ENCODE data around the gene ANKRD11.

The ANKRD11 gene

DNA sequence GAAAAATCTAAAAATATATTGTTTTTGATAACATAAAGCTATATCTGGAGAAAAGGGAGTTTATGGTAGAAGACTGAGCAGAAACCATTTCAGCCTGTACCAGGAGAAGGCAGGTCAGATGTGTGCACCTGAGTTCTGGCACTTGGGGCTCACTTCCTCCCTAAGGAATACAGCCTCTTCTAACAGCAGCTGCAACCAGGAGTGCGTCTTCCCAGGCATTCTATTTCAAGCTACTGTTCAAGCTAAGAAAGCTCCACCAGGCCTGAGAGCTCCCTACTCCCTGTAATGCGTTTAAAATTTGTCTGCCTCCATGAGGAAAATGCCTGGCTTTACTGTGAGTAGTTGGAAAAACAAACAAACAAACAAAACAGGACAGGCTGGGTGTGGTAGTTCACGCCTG is 176.8 kb downstream of the ANKRD11 start:
- Histone ChIP-seq H4K20me1 (ENCODE audit: low read depth, low read length) (no peaks in the 10 kb centered on the region; the same call in 1 of the 2 replicates), H3K9ac (ENCODE audit: low read length) (no peak overlapping the region), H3K4me3 (ENCODE audit: insufficient read depth, low read length, poor library complexity, severe bottlenecking) (no peak overlapping the region), H3K9me3 (ENCODE audit: insufficient read depth, low read length) (no peaks in the 10 kb centered on the region), H3K27me3 (ENCODE audit: low read length) (no peaks in the 10 kb centered on the region), H3K9me2 (replicated peaks; ENCODE audit: insufficient read depth, low read length) (no peaks in the 10 kb centered on the region), H3F3A (ENCODE audit: insufficient read depth) (0 out of 2 replicates have a peak, but pooled peaks cover 6% of the 10 kb centered on the region), H2AFZ (ENCODE audit: low read depth, low read length, severe bottlenecking) (no peak overlapping the region), H3K4me2 (ENCODE audit: low read depth, low read length, poor library complexity, severe bottlenecking) (no peak overlapping the region), H3K36me3 (ENCODE audit: low read length) (no peaks in the 10 kb centered on the region), H3K79me2 (ENCODE audit: insufficient read depth, low read length) (peaks cover 89% of the 10 kb centered on the region), H3K27ac (ENCODE audit: low read depth, low read length) (no peak overlapping the region)
- TF ChIP-seq, protein P1, sequence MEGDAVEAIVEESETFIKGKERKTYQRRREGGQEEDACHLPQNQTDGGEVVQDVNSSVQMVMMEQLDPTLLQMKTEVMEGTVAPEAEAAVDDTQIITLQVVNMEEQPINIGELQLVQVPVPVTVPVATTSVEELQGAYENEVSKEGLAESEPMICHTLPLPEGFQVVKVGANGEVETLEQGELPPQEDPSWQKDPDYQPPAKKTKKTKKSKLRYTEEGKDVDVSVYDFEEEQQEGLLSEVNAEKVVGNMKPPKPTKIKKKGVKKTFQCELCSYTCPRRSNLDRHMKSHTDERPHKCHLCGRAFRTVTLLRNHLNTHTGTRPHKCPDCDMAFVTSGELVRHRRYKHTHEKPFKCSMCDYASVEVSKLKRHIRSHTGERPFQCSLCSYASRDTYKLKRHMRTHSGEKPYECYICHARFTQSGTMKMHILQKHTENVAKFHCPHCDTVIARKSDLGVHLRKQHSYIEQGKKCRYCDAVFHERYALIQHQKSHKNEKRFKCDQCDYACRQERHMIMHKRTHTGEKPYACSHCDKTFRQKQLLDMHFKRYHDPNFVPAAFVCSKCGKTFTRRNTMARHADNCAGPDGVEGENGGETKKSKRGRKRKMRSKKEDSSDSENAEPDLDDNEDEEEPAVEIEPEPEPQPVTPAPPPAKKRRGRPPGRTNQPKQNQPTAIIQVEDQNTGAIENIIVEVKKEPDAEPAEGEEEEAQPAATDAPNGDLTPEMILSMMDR (IDR thresholded peaks at IDR 0.05; ENCODE audit: insufficient read depth, low read length, poor library complexity, severe bottlenecking) = no peak
- no peak for TF ChIP-seq EZH2phosphoT487 (conservative IDR thresholded peaks at IDR 0.05; ENCODE audit: low read length)

DNA sequence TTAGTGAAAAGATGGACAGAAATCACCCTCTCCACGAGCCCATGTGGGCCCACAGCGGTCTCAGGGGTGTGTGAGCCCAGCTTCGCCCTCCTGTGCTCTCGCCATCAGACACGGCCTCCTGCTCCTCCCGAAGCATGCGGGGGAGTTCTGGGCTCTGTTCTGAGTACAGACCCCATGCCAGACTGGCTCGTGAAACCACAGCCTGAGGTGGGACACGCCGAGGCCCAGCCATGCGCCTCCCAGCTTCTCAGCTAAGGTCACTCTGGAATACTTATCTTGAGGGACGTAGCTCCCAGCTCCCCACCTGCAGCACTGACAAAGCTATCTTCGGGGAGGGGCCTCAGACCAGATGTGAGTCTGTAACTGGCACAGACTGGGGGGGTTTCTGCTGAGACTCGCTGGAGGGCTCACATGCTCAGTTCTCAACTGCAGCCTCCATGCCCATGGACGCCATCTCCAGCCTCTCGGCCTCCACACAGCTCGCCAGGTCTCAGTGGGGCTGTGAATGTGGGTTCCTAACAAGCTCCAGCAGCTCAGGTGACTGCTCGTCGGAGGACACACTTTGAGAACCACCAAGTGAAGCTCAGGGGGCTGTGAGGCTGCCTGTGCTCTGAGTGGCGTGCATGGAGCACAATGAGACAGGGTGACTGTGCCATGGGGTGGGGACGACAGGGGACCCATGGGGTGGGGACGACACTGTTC is 177.6 kb downstream of the ANKRD11 start:
- Histone ChIP-seq H3K27ac (ENCODE audit: low read depth, low read length) (no peak overlapping the region), H2AFZ (ENCODE audit: low read depth, low read length, severe bottlenecking) (no peak overlapping the region), H3K27me3 (ENCODE audit: low read length) (no peaks in the 10 kb centered on the region), H4K20me1 (ENCODE audit: low read depth, low read length) (no peaks in the 10 kb centered on the region; the same call in 1 of the 2 replicates), H3K79me2 (ENCODE audit: insufficient read depth, low read length) (peaks cover 89% of the 10 kb centered on the region), H3F3A (ENCODE audit: insufficient read depth) (0 out of 2 replicates have a peak, but pooled peaks cover 6% of the 10 kb centered on the region), H3K36me3 (ENCODE audit: low read length) (no peaks in the 10 kb centered on the region), H3K9me2 (replicated peaks; ENCODE audit: insufficient read depth, low read length) (no peaks in the 10 kb centered on the region), H3K4me2 (ENCODE audit: low read depth, low read length, poor library complexity, severe bottlenecking) (no peak overlapping the region), H3K9ac (ENCODE audit: low read length) (no peak overlapping the region), H3K9me3 (ENCODE audit: insufficient read depth, low read length) (no peaks in the 10 kb centered on the region), H3K4me3 (ENCODE audit: insufficient read depth, low read length, poor library complexity, severe bottlenecking) (no peak overlapping the region)
- no peak for TF ChIP-seq EZH2phosphoT487 (conservative IDR thresholded peaks at IDR 0.05; ENCODE audit: low read length)
- TF ChIP-seq, protein P1 (IDR thresholded peaks at IDR 0.05; ENCODE audit: insufficient read depth, low read length, poor library complexity, severe bottlenecking) = no peak

DNA sequence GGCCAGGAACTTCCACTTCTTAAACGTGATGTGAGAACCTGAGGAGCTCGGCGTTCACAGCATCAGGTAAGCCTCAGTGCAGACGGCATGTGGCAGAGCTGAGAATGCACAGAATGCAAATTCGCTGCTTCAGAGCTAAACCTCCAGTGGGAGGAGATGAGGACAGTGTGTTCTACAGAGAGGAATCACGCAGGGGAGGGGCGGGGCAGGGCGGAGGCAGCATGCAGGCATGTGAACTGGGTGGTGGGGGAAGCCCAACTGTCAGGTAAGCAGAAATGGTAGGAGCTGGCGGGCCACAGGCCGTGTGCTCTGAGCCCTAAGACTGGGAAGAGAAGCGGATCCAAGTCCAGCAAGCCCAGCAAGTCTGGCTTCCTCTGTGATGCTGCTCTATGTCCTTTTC is 178.2 kb downstream of the ANKRD11 start:
- H3K9ac ChIP-seq (ENCODE audit: low read length) = no peak overlapping the region
- H3K4me2 ChIP-seq (ENCODE audit: low read depth, low read length, poor library complexity, severe bottlenecking) = no peak overlapping the region
- H3K36me3 ChIP-seq (ENCODE audit: low read length) = no peaks in the 10 kb centered on the region
- TF ChIP-seq EZH2phosphoT487 (conservative IDR thresholded peaks at IDR 0.05; ENCODE audit: low read length) = no peak
- TF ChIP-seq, protein P1 (IDR thresholded peaks at IDR 0.05; ENCODE audit: insufficient read depth, low read length, poor library complexity, severe bottlenecking) = no peak
- H2AFZ ChIP-seq (ENCODE audit: low read depth, low read length, severe bottlenecking) = no peak overlapping the region
- H3K4me3 ChIP-seq (ENCODE audit: insufficient read depth, low read length, poor library complexity, severe bottlenecking) = no peak overlapping the region
- no peaks in the 10 kb centered on the region for H3K27me3 ChIP-seq (ENCODE audit: low read length)
- H3K9me3 ChIP-seq (ENCODE audit: insufficient read depth, low read length) = no peaks in the 10 kb centered on the region
- H3K79me2 ChIP-seq (ENCODE audit: insufficient read depth, low read length) = peaks cover 91% of the 10 kb centered on the region
- 0 out of 2 replicates have a peak, but pooled peaks cover 6% of the 10 kb centered on the region for H3F3A ChIP-seq (ENCODE audit: insufficient read depth)
- H4K20me1 ChIP-seq (ENCODE audit: low read depth, low read length) = no peaks in the 10 kb centered on the region; the same call in 1 of the 2 replicates
- H3K27ac ChIP-seq (ENCODE audit: low read depth, low read length) = no peak overlapping the region
- no peaks in the 10 kb centered on the region for H3K9me2 ChIP-seq (replicated peaks; ENCODE audit: insufficient read depth, low read length)

All from SU-DHL-6 (cell line).